GM23338 (cell line): ENCODE results near the gene CRYL1.

Source experiments
- POLR2AphosphoS5 ChIP-seq: IDR thresholded peaks from 2 replicates; pipeline ENCODE4 v1.6.1; 2016; ENCODE audit warnings: antibody characterized with exemption, low read depth
- TF ChIP-seq, protein P1 (sequence below), 2 experiments: fragments of 200-600 bp in 1 of 2; sonication (generic) in 1 of 2; conservative IDR thresholded peaks; 2 replicates each; pipeline versions ENCODE4 v1.5.1 to v1.6.1; 2016 to 2017; ENCODE audit warnings: antibody characterized with exemption in 2 of 2, low read depth in 2 of 2, mild to moderate bottlenecking in 2 of 2, moderate library complexity in 1 of 2

DNA sequence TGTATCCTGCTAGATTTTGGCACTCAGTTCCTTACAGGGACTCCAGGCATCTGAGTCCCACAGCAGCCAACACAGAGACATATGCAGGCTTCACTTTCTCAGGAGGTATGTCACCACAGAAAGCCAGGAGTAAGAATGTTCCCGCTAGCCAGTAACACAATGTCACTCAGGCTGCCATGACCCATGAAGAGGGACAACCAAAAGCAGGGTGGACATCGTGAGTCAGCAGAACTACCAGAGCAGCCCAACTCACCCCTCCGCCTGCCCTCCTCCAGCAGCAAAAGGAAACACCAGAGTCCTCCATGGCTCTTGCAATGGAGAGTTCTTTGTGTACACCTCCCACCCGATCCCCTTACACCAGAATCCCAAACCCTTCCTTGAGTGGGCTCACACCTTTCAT lies 95.4 kb downstream of the CRYL1 start:
- TF ChIP-seq POLR2AphosphoS5, result no peak
- TF ChIP-seq, protein P1, sequence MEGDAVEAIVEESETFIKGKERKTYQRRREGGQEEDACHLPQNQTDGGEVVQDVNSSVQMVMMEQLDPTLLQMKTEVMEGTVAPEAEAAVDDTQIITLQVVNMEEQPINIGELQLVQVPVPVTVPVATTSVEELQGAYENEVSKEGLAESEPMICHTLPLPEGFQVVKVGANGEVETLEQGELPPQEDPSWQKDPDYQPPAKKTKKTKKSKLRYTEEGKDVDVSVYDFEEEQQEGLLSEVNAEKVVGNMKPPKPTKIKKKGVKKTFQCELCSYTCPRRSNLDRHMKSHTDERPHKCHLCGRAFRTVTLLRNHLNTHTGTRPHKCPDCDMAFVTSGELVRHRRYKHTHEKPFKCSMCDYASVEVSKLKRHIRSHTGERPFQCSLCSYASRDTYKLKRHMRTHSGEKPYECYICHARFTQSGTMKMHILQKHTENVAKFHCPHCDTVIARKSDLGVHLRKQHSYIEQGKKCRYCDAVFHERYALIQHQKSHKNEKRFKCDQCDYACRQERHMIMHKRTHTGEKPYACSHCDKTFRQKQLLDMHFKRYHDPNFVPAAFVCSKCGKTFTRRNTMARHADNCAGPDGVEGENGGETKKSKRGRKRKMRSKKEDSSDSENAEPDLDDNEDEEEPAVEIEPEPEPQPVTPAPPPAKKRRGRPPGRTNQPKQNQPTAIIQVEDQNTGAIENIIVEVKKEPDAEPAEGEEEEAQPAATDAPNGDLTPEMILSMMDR (conservative IDR thresholded peaks at IDR 0.05; ENCODE audit: low read depth in 2 of 2), result no peak
